BLaER1 (cell line): ENCODE results near the gene EGFL6.
A peak's percentile ranks its signal among the peaks of the same experiment; 100 is the strongest.

Experiments
- H3K27ac ChIP-seq: shearing (Covaris generic); formaldehyde crosslinking; 2 replicates; pipeline ENCODE4 v1.8.1; 2022
- H3K27me3 ChIP-seq: shearing (Covaris generic); formaldehyde crosslinking; 2 replicates; pipeline ENCODE4 v1.8.1; 2022
- H3K36me3 ChIP-seq: shearing (Covaris generic); formaldehyde crosslinking; 2 replicates; pipeline ENCODE4 v1.8.1; 2022
- H3K4me1 ChIP-seq: shearing (Covaris generic); formaldehyde crosslinking; 2 replicates; pipeline ENCODE4 v1.8.1; 2022
- H3K4me2 ChIP-seq: shearing (Covaris generic); formaldehyde crosslinking; 2 replicates; pipeline ENCODE4 v1.8.1; 2022
- H3K4me3 ChIP-seq: shearing (Covaris generic); formaldehyde crosslinking; 2 replicates; pipeline ENCODE4 v1.8.1; 2022
- H3K9ac ChIP-seq: shearing (Covaris generic); formaldehyde crosslinking; 2 replicates; pipeline ENCODE4 v1.8.1; 2022
- H3K9me3 ChIP-seq: shearing (Covaris generic); formaldehyde crosslinking; 2 replicates; pipeline ENCODE4 v1.8.1; 2022
- H4K20me1 ChIP-seq: shearing (Covaris generic); formaldehyde crosslinking; 2 replicates; pipeline ENCODE4 v1.8.1; 2022
- Cebpa-rat ChIP-seq: shearing (Covaris generic); IDR thresholded peaks from 2 replicates; pipeline ENCODE4 v1.8.1; 2022

EGFL6 gene

DNA sequence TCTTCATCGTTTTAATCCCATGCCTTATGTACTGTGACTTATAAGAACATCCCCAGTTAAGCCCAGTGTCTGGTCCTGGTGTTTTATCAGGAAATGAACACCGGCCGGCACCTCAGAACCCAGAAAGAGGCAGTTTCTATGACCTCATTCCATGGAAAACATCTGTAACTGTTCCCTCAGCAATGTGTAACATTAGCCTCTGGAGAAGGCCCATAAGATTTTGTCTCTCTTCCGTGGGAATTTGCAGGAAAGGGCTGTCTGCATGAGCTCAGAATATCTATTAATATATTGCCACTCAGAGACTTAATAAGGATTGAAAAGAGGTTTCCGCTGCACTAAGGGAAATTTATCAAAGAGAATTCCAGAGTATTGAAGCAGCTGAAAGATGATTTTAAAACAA, 80.4 kb downstream of the EGFL6 start:
- no peak overlapping the region for H3K27ac ChIP-seq
- H4K20me1 ChIP-seq, result peaks cover 97% of the 10 kb centered on the region
- no peak overlapping the region for H3K4me2 ChIP-seq
- peaks cover 92% of the 10 kb centered on the region for H3K27me3 ChIP-seq
- peaks cover 23% of the 10 kb centered on the region for H3K4me1 ChIP-seq
- no peaks in the 10 kb centered on the region for H3K9me3 ChIP-seq
- H3K36me3 ChIP-seq, result no peaks in the 10 kb centered on the region
- no peak overlapping the region for H3K4me3 ChIP-seq
- no peak overlapping the region for H3K9ac ChIP-seq
- no peak for TF ChIP-seq Cebpa-rat

- no peak overlapping the region for H3K27ac ChIP-seq
- no peak for TF ChIP-seq Cebpa-rat
- H3K9me3 ChIP-seq, result no peaks in the 10 kb centered on the region
- H3K4me2 ChIP-seq, result no peak overlapping the region
- H4K20me1 ChIP-seq, result peaks cover 98% of the 10 kb centered on the region
- H3K36me3 ChIP-seq, result no peaks in the 10 kb centered on the region
- no peak overlapping the region for H3K4me3 ChIP-seq
- H3K27me3 ChIP-seq, result peaks cover 92% of the 10 kb centered on the region
- H3K4me1 ChIP-seq, result peaks cover 23% of the 10 kb centered on the region
- no peak overlapping the region for H3K9ac ChIP-seq
Measured at GRCh38 chrX:13650318-13650717, 80.9 kb downstream of the EGFL6 start.

- Histone ChIP-seq H3K4me2 (no peak overlapping the region), H3K27ac (no peak overlapping the region), H3K4me3 (no peak overlapping the region), H3K9ac (no peak overlapping the region), H3K36me3 (no peaks in the 10 kb centered on the region), H3K4me1 (peaks cover 29% of the 10 kb centered on the region), H3K27me3 (peaks cover 92% of the 10 kb centered on the region), H3K9me3 (no peaks in the 10 kb centered on the region), H4K20me1 (peaks cover 98% of the 10 kb centered on the region)
- TF ChIP-seq Cebpa-rat, result no peak
Measured at GRCh38 chrX:13651150-13651549, 81.7 kb downstream of the EGFL6 start.

DNA sequence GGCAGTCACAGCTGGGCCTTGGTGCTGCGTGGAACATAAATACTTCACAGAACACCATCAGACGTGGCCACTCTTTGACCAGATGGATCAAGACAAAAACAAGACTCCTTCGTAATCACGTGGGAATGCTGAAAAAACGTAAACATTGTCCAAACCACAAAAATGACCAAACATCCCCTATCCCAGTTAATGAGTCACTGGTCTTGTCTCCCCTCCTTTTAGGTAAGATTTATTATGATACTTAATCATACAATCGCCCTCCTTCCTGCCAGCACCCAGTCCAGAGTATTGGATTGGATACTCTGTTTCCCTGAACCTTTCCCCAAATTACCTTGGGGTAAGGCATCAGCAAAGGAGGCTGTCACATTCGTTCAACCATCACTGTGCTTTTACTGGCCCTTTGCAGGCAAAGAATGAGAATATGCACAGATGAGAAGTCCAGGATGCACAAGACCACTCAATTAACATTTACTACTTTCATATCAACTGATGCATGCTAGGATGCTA, 82.9 kb downstream of the EGFL6 start:
- H3K27me3 ChIP-seq, result peaks cover 90% of the 10 kb centered on the region
- peak overlapping the region; percentile 80 for H3K4me2 ChIP-seq
- peak overlapping the region; percentile 74 for H3K4me3 ChIP-seq
- no peaks in the 10 kb centered on the region for H3K9me3 ChIP-seq
- peaks cover 94% of the 10 kb centered on the region for H4K20me1 ChIP-seq
- H3K9ac ChIP-seq, result peak overlapping the region; percentile 57
- no peak for TF ChIP-seq Cebpa-rat
- peak overlapping the region; percentile 47; the same call in 1 of the 2 replicates for H3K27ac ChIP-seq
- H3K36me3 ChIP-seq, result no peaks in the 10 kb centered on the region
- peaks cover 29% of the 10 kb centered on the region for H3K4me1 ChIP-seq

DNA sequence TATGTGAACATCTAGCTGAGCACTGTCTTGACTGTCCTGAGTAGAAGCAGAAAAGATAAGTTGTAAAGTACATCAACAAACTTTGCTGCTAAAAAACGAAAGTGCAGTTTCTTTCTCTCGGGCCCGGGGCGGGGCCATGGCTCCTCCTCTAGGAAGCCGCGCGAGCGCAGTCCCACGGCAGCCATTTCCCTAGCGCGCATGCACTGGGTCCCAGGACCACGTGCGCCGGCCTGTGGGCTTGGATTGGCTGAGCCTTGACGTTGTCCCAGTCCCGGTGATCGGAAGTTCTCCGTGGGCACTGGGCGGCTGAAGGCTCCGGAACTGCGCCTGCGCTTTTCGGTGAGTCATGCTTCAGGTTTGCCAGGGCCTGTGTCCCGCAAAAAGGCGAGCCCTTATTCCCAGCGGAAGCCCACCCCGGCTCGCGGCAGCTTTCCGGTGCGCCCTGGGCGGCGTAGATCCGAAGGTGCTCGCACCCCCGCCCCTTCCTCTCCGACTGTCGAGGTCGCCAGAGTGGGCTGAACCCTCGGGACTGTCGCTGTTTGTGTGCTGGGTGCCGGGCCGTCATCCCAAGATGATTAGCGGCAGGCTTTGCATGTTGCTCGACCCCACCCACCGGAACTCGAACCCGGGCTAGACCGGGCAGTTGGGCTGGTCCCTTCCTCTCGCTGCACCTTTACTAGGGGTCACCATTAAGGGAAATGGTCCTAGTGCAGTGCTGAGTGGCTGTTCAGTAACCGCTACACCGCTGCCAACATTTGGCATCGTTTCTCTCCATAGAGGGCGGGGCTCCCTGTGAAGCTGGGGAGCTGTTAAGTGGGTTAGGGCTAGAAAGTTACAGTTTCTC, 83.7 kb downstream of the EGFL6 start, which contains the start of gene TCEANC:
TCEANC (plus strand) TSS at position 292 of the 844 bp plus-strand sequence. CDS start 9,368 bp downstream, outside the sequence.
- no peak for TF ChIP-seq Cebpa-rat
- no peaks in the 10 kb centered on the region for H3K36me3 ChIP-seq
- peaks cover 90% of the 10 kb centered on the region for H4K20me1 ChIP-seq
- H3K4me3 ChIP-seq, result peak within 1 kb of the TSS; percentile 74
- H3K9me3 ChIP-seq, result no peaks in the 10 kb centered on the region
- peak within 1 kb of the TSS; percentile 80 for H3K4me2 ChIP-seq
- H3K4me1 ChIP-seq, result peaks cover 29% of the 10 kb centered on the region
- peaks cover 90% of the 10 kb centered on the region for H3K27me3 ChIP-seq
- H3K27ac ChIP-seq, result peak within 1 kb of the TSS; percentile 47
- H3K9ac ChIP-seq, result peak within 1 kb of the TSS; percentile 69

GRCh38 chrX:13654116-13654515, 84.7 kb downstream of the EGFL6 start:
- Histone ChIP-seq H3K27ac (no peak overlapping the region), H3K4me3 (peak overlapping the region; percentile 74; the same call in 1 of the 2 replicates), H3K36me3 (no peaks in the 10 kb centered on the region), H3K9me3 (no peaks in the 10 kb centered on the region), H3K4me2 (peak overlapping the region; percentile 80), H3K4me1 (peaks cover 29% of the 10 kb centered on the region), H4K20me1 (peaks cover 80% of the 10 kb centered on the region), H3K9ac (no peak overlapping the region), H3K27me3 (peaks cover 80% of the 10 kb centered on the region)
- TF ChIP-seq Cebpa-rat, result no peak

DNA sequence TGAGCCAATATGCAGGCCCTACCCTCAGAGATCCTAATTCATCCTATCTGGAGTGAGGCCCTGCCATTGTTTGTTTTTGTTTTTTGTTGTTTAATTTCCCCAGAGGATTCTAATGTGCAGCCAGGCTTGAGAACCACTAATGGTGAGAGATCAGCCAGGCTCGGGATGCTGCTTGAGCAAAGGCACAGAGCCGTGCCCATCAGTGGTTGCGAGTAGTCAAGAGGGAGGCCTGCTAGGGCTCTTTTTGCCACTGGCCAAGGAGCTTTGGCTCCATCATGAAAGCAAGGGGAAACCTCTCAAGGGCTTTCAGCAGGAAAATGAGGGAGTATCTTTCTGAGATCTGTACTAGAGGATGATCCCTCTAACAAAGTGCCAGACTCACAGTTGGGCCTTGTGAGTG, 86.3 kb downstream of the EGFL6 start:
- Histone ChIP-seq H3K36me3 (no peaks in the 10 kb centered on the region), H3K4me3 (no peak overlapping the region), H3K27ac (no peak overlapping the region), H3K4me2 (no peak overlapping the region), H4K20me1 (peaks cover 65% of the 10 kb centered on the region), H3K9me3 (no peaks in the 10 kb centered on the region), H3K27me3 (peaks cover 74% of the 10 kb centered on the region), H3K9ac (no peak overlapping the region), H3K4me1 (peaks cover 29% of the 10 kb centered on the region)
- TF ChIP-seq Cebpa-rat, result no peak

DNA sequence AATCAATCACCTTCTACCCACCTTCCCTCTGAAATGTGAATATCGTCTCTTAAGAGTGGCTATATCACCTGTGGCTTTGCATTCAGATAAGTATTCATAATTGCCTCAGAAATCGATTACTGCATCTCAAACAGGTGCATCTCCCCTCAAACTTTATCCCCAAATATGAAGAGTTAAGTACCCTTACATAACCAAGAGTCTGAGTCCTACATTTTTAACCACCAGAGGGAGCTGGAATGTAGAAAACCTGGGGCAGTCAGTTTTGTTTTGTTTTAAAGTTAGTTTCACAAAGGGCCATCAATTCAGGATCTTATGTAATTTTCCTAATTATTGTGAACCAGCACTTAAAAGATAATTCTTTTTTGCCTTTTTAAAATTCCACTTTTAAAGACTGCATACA, 89.2 kb downstream of the EGFL6 start:
- Histone ChIP-seq H3K4me2 (no peak overlapping the region), H3K9ac (no peak overlapping the region), H3K36me3 (peaks cover 16% of the 10 kb centered on the region), H3K9me3 (no peaks in the 10 kb centered on the region), H4K20me1 (peaks cover 57% of the 10 kb centered on the region), H3K27ac (no peak overlapping the region), H3K4me1 (peaks cover 18% of the 10 kb centered on the region), H3K4me3 (no peak overlapping the region), H3K27me3 (peaks cover 76% of the 10 kb centered on the region)
- TF ChIP-seq Cebpa-rat, result no peak

DNA sequence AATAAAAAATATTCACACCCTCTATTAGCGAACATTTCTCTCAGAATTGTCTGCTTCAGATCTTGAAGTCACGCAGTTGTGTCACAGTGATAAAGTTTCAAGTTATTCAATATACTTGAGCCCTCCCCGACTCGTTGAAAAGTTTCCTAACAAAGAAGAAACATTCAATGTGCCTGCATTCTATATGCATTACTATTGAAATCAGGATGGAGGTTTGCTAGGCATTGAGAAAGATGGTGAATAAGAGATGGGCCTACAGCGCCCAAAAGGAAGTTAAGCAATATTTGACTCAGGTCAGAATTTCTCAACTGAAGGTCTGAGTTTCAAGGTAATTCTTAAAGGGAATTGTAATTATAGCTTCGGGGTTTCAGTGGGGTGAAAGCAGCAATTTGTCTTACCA, 89.7 kb downstream of the EGFL6 start:
- peaks cover 14% of the 10 kb centered on the region for H3K4me1 ChIP-seq
- no peak overlapping the region for H3K27ac ChIP-seq
- H3K4me2 ChIP-seq, result no peak overlapping the region
- H3K9me3 ChIP-seq, result no peaks in the 10 kb centered on the region
- peaks cover 18% of the 10 kb centered on the region for H3K36me3 ChIP-seq
- H3K4me3 ChIP-seq, result no peak overlapping the region
- peaks cover 57% of the 10 kb centered on the region for H4K20me1 ChIP-seq
- no peak for TF ChIP-seq Cebpa-rat
- H3K9ac ChIP-seq, result no peak overlapping the region
- H3K27me3 ChIP-seq, result peaks cover 76% of the 10 kb centered on the region

DNA sequence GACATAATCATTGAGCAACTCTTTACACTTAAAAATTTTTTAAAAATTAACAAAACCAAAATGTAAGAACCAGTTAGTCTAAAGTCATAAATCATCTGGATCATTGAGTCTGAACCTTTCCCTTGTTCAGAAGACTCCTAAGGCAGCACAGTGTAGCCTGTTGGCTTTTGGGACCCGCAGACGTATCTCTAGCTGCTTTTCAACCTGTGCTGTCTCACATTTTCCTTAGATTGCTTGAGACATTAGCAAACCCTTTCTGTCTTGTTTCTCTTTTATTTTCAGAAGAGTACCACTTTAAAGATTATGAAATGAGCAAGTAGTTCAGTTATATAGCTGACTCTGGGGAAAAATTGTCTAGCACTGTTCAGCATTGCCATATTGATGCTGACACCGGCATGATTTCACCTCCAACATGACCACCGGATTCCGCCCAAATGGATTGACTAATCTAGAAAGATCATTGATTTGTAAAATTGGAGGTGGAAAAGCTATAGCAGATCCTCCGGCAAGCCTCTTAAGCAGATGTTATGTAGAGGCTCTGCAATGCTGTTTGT, 92.4 kb downstream of the EGFL6 start:
- H3K4me3 ChIP-seq, result no peak overlapping the region
- H3K36me3 ChIP-seq, result peaks cover 18% of the 10 kb centered on the region
- no peak for TF ChIP-seq Cebpa-rat
- H3K4me1 ChIP-seq, result no peaks in the 10 kb centered on the region
- H3K9ac ChIP-seq, result no peak overlapping the region
- H3K9me3 ChIP-seq, result no peaks in the 10 kb centered on the region
- H3K27me3 ChIP-seq, result peaks cover 76% of the 10 kb centered on the region
- no peak overlapping the region for H3K4me2 ChIP-seq
- no peak overlapping the region for H3K27ac ChIP-seq
- peaks cover 45% of the 10 kb centered on the region; the same call in 1 of the 2 replicates for H4K20me1 ChIP-seq
